RWPE2 (cell line): ENCODE results near the gene IFIT5.
A peak's percentile ranks its signal among the peaks of the same experiment; 100 is the strongest.
"Not testable (repeated sequence)": the region's sequence is repeated elsewhere in the genome, so short reads cannot be mapped to it uniquely, and the experiment has no call there.

ENCODE experiments used
- ATAC-seq: fragments of 200-7000 bp; cut with Tn5 transposase; 3 replicates; pipeline ENCODE4 v1.9.1; 2021; ENCODE audit warnings: low read depth
- DNase-seq: peaks from one replicate; pipeline ENCODE4 v3.0.0-alpha.2; 2020; ENCODE audit warnings: low spot score
- H3K27ac ChIP-seq: fragments of 450-650 bp; 2 replicates; pipeline ENCODE4 v1.5.1; 2017; ENCODE audit warnings: mild to moderate bottlenecking; ENCODE audit not compliant: poor library complexity, severe bottlenecking
- H3K27me3 ChIP-seq: fragments of 250-450 bp; sonication (Bioruptor Pico); 2 replicates; pipeline ENCODE4 v1.5.1; 2021; ENCODE audit warnings: mild to moderate bottlenecking, moderate library complexity; ENCODE audit not compliant: insufficient read depth, poor library complexity, severe bottlenecking
- H3K36me3 ChIP-seq: fragments of 250-450 bp; sonication (Bioruptor Pico); 2 replicates; pipeline ENCODE4 v1.5.1; 2020; ENCODE audit warnings: low read depth, mild to moderate bottlenecking, moderate library complexity
- H3K4me1 ChIP-seq: fragments of 250-450 bp; sonication (Bioruptor Pico); 2 replicates; pipeline ENCODE4 v1.5.1; 2021; ENCODE audit warnings: mild to moderate bottlenecking, moderate library complexity; ENCODE audit not compliant: insufficient read depth, poor library complexity, severe bottlenecking
- H3K4me3 ChIP-seq: fragments of 250-450 bp; sonication (Bioruptor Pico); 2 replicates; pipeline ENCODE4 v1.5.1; 2021; ENCODE audit warnings: mild to moderate bottlenecking, moderate library complexity; ENCODE audit not compliant: severe bottlenecking
- H3K9me3 ChIP-seq: fragments of 250-450 bp; sonication (Bioruptor Pico); 2 replicates; pipeline ENCODE4 v1.5.1; 2021; ENCODE audit warnings: mild to moderate bottlenecking, moderate library complexity; ENCODE audit not compliant: severe bottlenecking
- CTCF ChIP-seq: fragments of 450-650 bp; IDR thresholded peaks from one replicate; pipeline ENCODE4 v1.5.1; 2017; ENCODE audit warnings: mild to moderate bottlenecking, moderate library complexity; ENCODE audit not compliant: poor library complexity, severe bottlenecking

IFIT5 gene

DNA sequence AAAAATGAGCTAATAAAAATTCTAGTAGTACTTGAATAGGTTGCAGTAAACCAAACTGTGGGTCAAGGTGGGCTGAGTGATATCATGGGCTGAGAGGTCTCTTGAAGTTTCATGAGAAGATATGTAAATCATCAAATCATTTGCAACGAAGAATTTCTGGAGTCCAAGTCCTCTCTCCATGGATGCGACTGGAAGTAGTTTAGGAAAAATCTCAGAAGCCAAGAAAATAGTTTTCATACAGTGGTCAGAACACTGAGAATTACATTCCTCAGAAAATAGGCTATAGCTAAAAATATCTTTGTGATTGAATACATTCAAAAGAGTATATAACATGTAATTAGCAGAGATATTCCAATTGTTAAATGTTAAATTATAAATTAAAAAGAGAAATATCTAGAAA is 25.6 kb upstream of the IFIT5 start:
- Histone ChIP-seq H3K36me3 (no peaks in the 10 kb centered on the region), H3K27me3 (no peaks in the 10 kb centered on the region), H3K4me3 (no peak overlapping the region), H3K27ac (no peak overlapping the region), H3K4me1 (peaks cover 13% of the 10 kb centered on the region), H3K9me3 (no peaks in the 10 kb centered on the region)
- TF ChIP-seq CTCF, result no peak
- DNase-seq, result no peak
- ATAC-seq, result no peak

DNA sequence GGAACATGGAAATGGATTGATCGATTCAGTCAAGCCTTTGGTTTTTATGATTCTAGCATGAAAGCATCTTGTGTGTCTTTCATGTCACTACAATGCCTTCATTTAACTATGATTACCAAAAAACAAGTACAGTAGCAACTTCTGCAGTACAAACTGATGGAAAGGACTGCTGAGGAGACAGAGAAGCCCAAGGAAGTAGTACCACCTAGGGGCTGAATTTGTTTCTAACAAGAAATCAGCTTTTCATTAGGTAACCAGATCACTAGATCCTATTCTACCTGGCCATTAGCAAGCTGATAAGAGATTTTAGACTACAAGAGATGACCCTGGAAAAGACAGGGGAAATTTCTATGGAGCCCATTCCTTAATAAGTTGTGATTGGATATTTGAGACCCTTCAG is 25.1 kb upstream of the IFIT5 start:
- peak; percentile 73 for TF ChIP-seq CTCF
- Histone ChIP-seq H3K4me3 (no peak overlapping the region), H3K36me3 (no peaks in the 10 kb centered on the region), H3K9me3 (no peaks in the 10 kb centered on the region), H3K27ac (no peak overlapping the region), H3K4me1 (peaks cover 17% of the 10 kb centered on the region), H3K27me3 (no peaks in the 10 kb centered on the region)
- DNase-seq (no peak), ATAC-seq (peak; percentile 43; the same call in 1 of the 3 replicates)

- DNase-seq (no peak), ATAC-seq (no peak)
- Histone ChIP-seq H3K27me3 (no peaks in the 10 kb centered on the region), H3K27ac (no peak overlapping the region), H3K36me3 (no peaks in the 10 kb centered on the region), H3K4me3 (no peak overlapping the region), H3K4me1 (peaks cover 17% of the 10 kb centered on the region), H3K9me3 (no peaks in the 10 kb centered on the region)
- no peak for TF ChIP-seq CTCF
These were observed 23.7 kb upstream of the IFIT5 start for GRCh38 chr10:89390476-89391225.

DNA sequence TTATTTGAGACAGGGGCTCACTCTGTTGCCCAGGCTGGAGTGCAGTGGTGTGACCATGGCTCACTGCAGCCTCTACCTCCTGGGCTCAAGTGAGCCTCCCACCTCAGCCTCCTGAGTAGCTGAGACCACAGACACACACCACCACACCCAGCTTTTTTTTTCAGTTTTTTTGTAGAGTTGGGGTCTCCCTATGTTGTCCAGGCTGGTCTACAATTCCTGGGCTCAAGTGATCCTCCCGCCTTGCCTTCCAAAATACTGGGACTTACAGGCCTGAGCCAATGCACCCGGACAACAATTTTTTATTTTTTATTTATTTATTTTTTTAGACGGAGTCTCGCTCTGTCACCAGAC is 23.2 kb upstream of the IFIT5 start:
- H3K27me3 ChIP-seq, H3K4me3 ChIP-seq, H3K9me3 ChIP-seq, H3K27ac ChIP-seq, ATAC-seq, DNase-seq, H3K36me3 ChIP-seq: not testable (repeated sequence)
- H3K4me1 ChIP-seq, result peaks cover 17% of the 10 kb centered on the region

DNA sequence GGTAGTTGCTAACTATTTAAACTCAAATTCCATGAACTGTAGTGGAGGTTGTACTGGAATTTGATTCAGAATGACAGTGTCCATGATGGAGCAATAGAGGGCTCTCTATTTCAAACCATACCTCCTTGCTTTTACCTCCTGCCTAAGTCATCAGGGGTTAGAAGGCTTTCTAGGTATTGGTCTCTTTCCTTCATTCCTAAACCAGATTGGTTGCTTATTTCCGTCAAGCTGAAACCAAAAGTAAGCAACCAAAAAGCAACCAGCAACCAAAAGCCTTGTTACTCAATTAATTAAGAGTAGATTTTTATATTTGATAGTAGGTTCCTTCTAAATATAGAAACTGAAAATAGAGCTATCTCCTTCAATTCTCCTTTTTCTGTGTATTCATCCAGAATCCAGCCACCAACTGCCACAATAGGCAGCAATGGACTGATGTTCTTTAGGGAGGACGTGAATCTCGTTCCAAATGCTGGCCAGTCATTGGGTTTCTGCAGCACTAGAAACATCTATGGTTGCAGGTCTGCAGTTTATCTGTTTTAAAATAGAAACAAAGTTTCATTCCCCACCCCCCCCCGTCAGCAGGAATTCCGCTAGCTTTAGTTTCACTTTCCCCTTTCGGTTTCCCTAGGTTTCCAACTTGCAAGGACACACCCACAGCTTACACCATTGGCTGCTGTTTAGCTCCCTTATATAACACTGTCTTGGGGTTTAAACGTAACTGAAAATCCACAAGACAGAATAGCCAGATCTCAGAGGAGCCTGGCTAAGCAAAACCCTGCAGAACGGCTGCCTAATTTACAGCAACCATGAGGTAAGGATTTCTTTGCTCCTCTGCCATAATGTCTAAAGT is 22.2 kb upstream of the IFIT5 start, which contains the start of gene IFIT1:
TSS of gene IFIT1 (plus strand) at position 717 of the 850 bp plus-strand sequence. CDS start at position 807, 90 bp downstream.
- ATAC-seq (peak; percentile 88), DNase-seq (no peak)
- Histone ChIP-seq H3K36me3 (peaks cover 2% of the 10 kb centered on the region; the same call in 1 of the 2 replicates), H3K4me3 (peak within 1 kb of the TSS; percentile 40), H3K9me3 (no peaks in the 10 kb centered on the region), H3K4me1 (peaks cover 17% of the 10 kb centered on the region), H3K27me3 (no peaks in the 10 kb centered on the region), H3K27ac (peak within 1 kb of the TSS; percentile 50)
- no peak for TF ChIP-seq CTCF
